Activated CD4-positive, alpha-beta T cell treated with anti-CD3 and anti-CD28 coated beads for 48 hours (primary cell): ENCODE results near the gene C2.
A peak's percentile ranks its signal among the peaks of the same experiment; 100 is the strongest.
"Not testable (repeated sequence)": the region's sequence is repeated elsewhere in the genome, so short reads cannot be mapped to it uniquely, and the experiment has no call there.

ENCODE experiments used
- DNase-seq: peaks from one replicate; pipeline ENCODE4 v3.0.0-alpha.2; 2020

Gene C2

GRCh38 chr6:31930962-31931361 is 3.4 kb downstream of the C2 start:
- DNase-seq = no peak

- DNase-seq = not testable (repeated sequence)
Measured at GRCh38 chr6:31932137-31932536, 4.6 kb downstream of the C2 start.

GRCh38 chr6:31933537-31933936 is 6.0 kb downstream of the C2 start:
- DNase-seq = no peak

GRCh38 chr6:31935021-31935420 is 7.5 kb downstream of the C2 start:
- no peak for DNase-seq

- no peak for DNase-seq
Measured at GRCh38 chr6:31935823-31936222, 8.3 kb downstream of the C2 start.

GRCh38 chr6:31940256-31940664 is 12.7 kb downstream of the C2 start:
- no peak for DNase-seq

- DNase-seq = no peak
Measured at GRCh38 chr6:31943742-31944141, 16.2 kb downstream of the C2 start.

GRCh38 chr6:31945154-31945506 is 17.6 kb downstream of the C2 start:
- DNase-seq = no peak

- peak; percentile 11 for DNase-seq
Measured at GRCh38 chr6:31945507-31946369, 18.2 kb downstream of the C2 start, which contains the start of gene CFB. Gene CFB (plus strand): TSS chr6:31946095. CDS start chr6:31946222, 127 bp downstream.

GRCh38 chr6:31946370-31946885 is 18.9 kb downstream of the C2 start:
- no peak for DNase-seq

GRCh38 chr6:31947070-31947675 is 19.7 kb downstream of the C2 start:
- no peak for DNase-seq

- DNase-seq = no peak
Measured at GRCh38 chr6:31947864-31948263, 20.3 kb downstream of the C2 start.

GRCh38 chr6:31948306-31948705 is 20.8 kb downstream of the C2 start:
- no peak for DNase-seq

GRCh38 chr6:31948753-31949413 is 21.4 kb downstream of the C2 start:
- no peak for DNase-seq

- DNase-seq = no peak
Measured at GRCh38 chr6:31949926-31950548, 22.5 kb downstream of the C2 start.

- DNase-seq = peak; percentile 51
Measured at GRCh38 chr6:31952140-31952805, 24.8 kb downstream of the C2 start.

- DNase-seq = no peak
Measured at GRCh38 chr6:31952890-31953289, 25.4 kb downstream of the C2 start.

GRCh38 chr6:31954511-31954910 is 27.0 kb downstream of the C2 start:
- no peak for DNase-seq

GRCh38 chr6:31956796-31957195 is 29.3 kb downstream of the C2 start:
- no peak for DNase-seq

- no peak for DNase-seq
Measured at GRCh38 chr6:31958412-31958740, 30.9 kb downstream of the C2 start.

GRCh38 chr6:31958741-31959739 is 31.5 kb downstream of the C2 start, which contains the start of the genes NELFE and SKIC2:
Gene NELFE (minus strand): TSS chr6:31958971. CDS start chr6:31958446, 525 bp downstream.
Gene SKIC2 (plus strand): TSS chr6:31959175. CDS start chr6:31959193, 18 bp downstream.
- DNase-seq = peak; percentile 99
